CD4-positive, alpha-beta T cell treated with Interferon alpha-2 for 1 hour (primary cell): ENCODE data around the gene MIA.
"Not testable (repeated sequence)": the region's sequence is repeated elsewhere in the genome, so short reads cannot be mapped to it uniquely, and the experiment has no call there.

Source experiments
- DNase-seq, 2 donors: peaks; one replicate each; pipeline ENCODE4 v3.0.0-alpha.2; 2020 to 2022

Gene MIA

GRCh38 chr19:40781140-40781539 is 5.8 kb downstream of the MIA start:
- DNase-seq, result no peak

- no peak for DNase-seq
Observed at GRCh38 chr19:40783711-40784110, 8.4 kb downstream of the MIA start.

GRCh38 chr19:40784146-40784545 is 8.8 kb downstream of the MIA start:
- not testable (repeated sequence) for DNase-seq

GRCh38 chr19:40785526-40785925 is 10.2 kb downstream of the MIA start:
- no peak for DNase-seq

GRCh38 chr19:40786060-40787037 is 11.0 kb downstream of the MIA start:
- no peak for DNase-seq

- DNase-seq, result no peak
Observed at GRCh38 chr19:40791349-40791748, 16.0 kb downstream of the MIA start.

- DNase-seq, result no peak
Observed at GRCh38 chr19:40791996-40792395, 16.7 kb downstream of the MIA start.

GRCh38 chr19:40797166-40797962 is 22.0 kb downstream of the MIA start:
- DNase-seq, result no peak

- DNase-seq, result peak; percentile 79 to 80
Observed at GRCh38 chr19:40797963-40798682, 22.8 kb downstream of the MIA start.

GRCh38 chr19:40798683-40799557 is 23.6 kb downstream of the MIA start, which contains the start of gene EGLN2:
Gene EGLN2, plus strand, starts transcription at chr19:40799191. Its CDS starts 1,382 bp downstream, at chr19:40800573.
- DNase-seq, result peak; percentile 100

GRCh38 chr19:40799558-40800338 is 24.4 kb downstream of the MIA start:
- DNase-seq, result peak in 1 of 2 donors; percentile 41

- DNase-seq, result peak in 1 of 2 donors; percentile 21
Observed at GRCh38 chr19:40800339-40800996, 25.1 kb downstream of the MIA start.

GRCh38 chr19:40800997-40801377 is 25.7 kb downstream of the MIA start:
- DNase-seq, result no peak

GRCh38 chr19:40801426-40802299 is 26.3 kb downstream of the MIA start:
- no peak for DNase-seq

GRCh38 chr19:40802300-40803169 is 27.2 kb downstream of the MIA start:
- peak in 1 of 2 donors; percentile 33 for DNase-seq

GRCh38 chr19:40803170-40803856 is 28.0 kb downstream of the MIA start:
- DNase-seq, result no peak
